Kidney (tissue), 14 donors: ENCODE data around the gene DPP10. TPM values are rescaled to one million over a fixed set of nuclear protein-coding genes. Genes with fewer than 3 reads are reported as not detected.

Experiments
- DNase-seq, 5 donors: peaks; one replicate each; pipeline ENCODE4 v3.0.0-alpha.2; 2013 to 2020
- FAIRE-seq: peaks from 2 replicates; lab custom pipeline; 2012; peaks lifted over from hg19 to GRCh38; lab: Jason Lieb, UNC
- H3K27ac ChIP-seq, 2 donors: one replicate each; pipeline ENCODE4 v1.7.0; 2013; ENCODE audit warnings: low read depth in 2 of 2, low read length in 2 of 2, inconsistent platforms in 1 of 2
- H3K27me3 ChIP-seq: one replicate; pipeline ENCODE4 v1.7.1; 2013; ENCODE audit warnings: low read length, inconsistent platforms; ENCODE audit not compliant: control insufficient read depth, insufficient read depth
- H3K36me3 ChIP-seq, 3 donors: one replicate each; pipeline versions ENCODE4 v1.7.0 to v1.7.1; 2013; ENCODE audit warnings: low read length in 3 of 3, control low read depth in 1 of 3, inconsistent platforms in 1 of 3; ENCODE audit not compliant: insufficient read depth in 3 of 3, control insufficient read depth in 2 of 3
- H3K4me1 ChIP-seq, 3 donors: one replicate each; pipeline versions ENCODE4 v1.7.0 to v1.7.1; 2013; ENCODE audit warnings: low read length in 3 of 3, inconsistent platforms in 1 of 3, low read depth in 1 of 3; ENCODE audit not compliant: control insufficient read depth in 2 of 3, insufficient read depth in 2 of 3
- H3K4me3 ChIP-seq, 3 donors: one replicate each; pipeline versions ENCODE4 v1.7.0 to v1.8.1; 2013; ENCODE audit warnings: low read length in 3 of 3, control low read depth in 1 of 3, inconsistent platforms in 1 of 3
- H3K9ac ChIP-seq, 3 donors: one replicate each; pipeline versions ENCODE4 v1.7.0 to v1.7.1; 2013; ENCODE audit warnings: low read length in 3 of 3, control low read depth in 1 of 3, inconsistent platforms in 1 of 3
- H3K9me3 ChIP-seq, 3 donors: one replicate each; pipeline versions ENCODE4 v1.7.0 to v1.7.1; 2013; ENCODE audit warnings: low read length in 3 of 3, control low read depth in 1 of 3, inconsistent platforms in 1 of 3; ENCODE audit not compliant: control insufficient read depth in 2 of 3, insufficient read depth in 1 of 3
- intact Hi-C: fragments of 100-400 bp; cut with DNase I; formaldehyde crosslinking; loops from one replicate; pipeline ENCODE4 v1.11.1; 2022
- polyA plus RNA-seq: library from polyadenylated mRNA; stranded (reverse); fragments of 350-450 nt; fragmentation: Illumina TruSeq; extraction: RNeasy Lipid Tissue Mini Kit (QIAGEN cat#74804); gene quantifications from one replicate; pipeline ENCODE4 v1.2.3, GENCODE V29; 2014; ENCODE audit warnings: low read depth, low replicate concordance; ENCODE audit not compliant: insufficient read depth
- total RNA-seq: library from RNA; stranded (reverse); fragmentation: NEBNext Ultra II Directional; extraction: Animal tissue kit (Norgen Biotek cat#: 25700); gene quantifications from one replicate; pipeline ENCODE4 v1.2.1, GENCODE V29; 2021
- TF ChIP-seq, protein P1 (sequence below): IDR thresholded peaks from 3 replicates; pipeline ENCODE4 v1.5.1; 2012; ENCODE audit warnings: mild to moderate bottlenecking, moderate library complexity, borderline replicate concordance; ENCODE audit not compliant: insufficient read depth; ENCODE audit errors: extremely low read depth
- donor health status: control.
- donor health status: control.
- donor health status: control.
- donor health status: control.
- donor health status: control.
- donor health status: DM: yes; HTN: yes; CAD: no.
- donor health status: Normal renal cell carcinoma (clear cell type).

Gene DPP10
- total and polyA plus RNA-seq, 2 donors from 2014 or later = 0.67 TPM; not detected in 1

DNA sequence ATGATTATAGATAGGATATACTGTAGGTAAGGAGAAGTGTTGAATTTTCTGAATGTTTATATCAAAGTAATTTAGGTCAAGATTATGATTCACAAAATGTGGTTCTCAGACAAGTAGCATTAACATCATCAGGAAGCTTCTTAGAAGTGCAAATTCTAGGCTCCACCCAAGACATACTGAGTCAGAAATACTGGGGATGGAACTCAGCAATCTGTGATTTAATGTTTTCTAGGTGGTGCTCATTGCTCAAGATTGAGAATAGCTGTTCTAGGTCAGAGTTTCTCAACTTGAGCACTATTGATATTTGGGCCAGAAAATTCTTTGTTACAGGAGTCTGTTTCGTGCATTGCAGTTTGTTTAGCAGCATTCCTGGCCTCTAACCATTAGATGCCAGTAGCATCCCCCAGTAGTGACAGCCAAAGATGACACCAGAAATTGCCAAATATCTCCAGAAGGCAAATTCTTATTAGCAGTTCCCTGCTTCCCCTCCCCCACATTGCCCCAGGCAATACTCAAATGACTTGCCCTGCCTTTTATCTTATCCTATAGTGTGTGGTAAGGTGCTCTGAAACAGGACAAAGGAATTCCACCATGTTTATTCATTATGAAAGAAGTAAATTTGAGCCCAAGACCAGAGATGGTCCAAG, 1001.2 kb downstream of the DPP10 start:
- TF ChIP-seq, protein P1, sequence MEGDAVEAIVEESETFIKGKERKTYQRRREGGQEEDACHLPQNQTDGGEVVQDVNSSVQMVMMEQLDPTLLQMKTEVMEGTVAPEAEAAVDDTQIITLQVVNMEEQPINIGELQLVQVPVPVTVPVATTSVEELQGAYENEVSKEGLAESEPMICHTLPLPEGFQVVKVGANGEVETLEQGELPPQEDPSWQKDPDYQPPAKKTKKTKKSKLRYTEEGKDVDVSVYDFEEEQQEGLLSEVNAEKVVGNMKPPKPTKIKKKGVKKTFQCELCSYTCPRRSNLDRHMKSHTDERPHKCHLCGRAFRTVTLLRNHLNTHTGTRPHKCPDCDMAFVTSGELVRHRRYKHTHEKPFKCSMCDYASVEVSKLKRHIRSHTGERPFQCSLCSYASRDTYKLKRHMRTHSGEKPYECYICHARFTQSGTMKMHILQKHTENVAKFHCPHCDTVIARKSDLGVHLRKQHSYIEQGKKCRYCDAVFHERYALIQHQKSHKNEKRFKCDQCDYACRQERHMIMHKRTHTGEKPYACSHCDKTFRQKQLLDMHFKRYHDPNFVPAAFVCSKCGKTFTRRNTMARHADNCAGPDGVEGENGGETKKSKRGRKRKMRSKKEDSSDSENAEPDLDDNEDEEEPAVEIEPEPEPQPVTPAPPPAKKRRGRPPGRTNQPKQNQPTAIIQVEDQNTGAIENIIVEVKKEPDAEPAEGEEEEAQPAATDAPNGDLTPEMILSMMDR = no peak
- Histone ChIP-seq H3K4me3 (no peak overlapping the region), H3K9ac (no peak overlapping the region), H3K27ac (no peak overlapping the region), H3K9me3 (no peaks in the 10 kb centered on the region), H3K4me1 (no peaks in the 10 kb centered on the region), H3K36me3 (no peaks in the 10 kb centered on the region), H3K27me3 (no peaks in the 10 kb centered on the region)
- intact Hi-C loops = no loop called here
- DNase-seq (no peak), FAIRE-seq (no peak)

DNA sequence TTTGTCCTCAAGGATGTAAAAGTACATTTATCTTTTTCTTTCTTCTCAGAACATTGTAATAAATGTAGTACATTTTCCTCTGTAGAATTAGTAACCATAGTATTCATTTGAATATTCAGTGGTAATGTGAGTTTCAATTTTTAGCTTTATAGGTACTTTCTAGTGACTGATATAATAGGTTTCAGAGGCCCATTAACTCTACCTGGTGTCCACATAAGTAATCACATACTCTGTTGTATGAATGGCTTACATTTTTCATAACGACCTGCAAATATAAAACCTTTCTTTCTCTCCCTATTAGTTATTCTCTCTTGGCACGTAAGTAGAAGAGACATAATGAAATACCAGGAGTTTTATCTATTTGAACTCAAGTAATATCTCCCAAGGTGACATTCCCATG, 1017.6 kb downstream of the DPP10 start:
- FAIRE-seq = no peak
- intact Hi-C loops = no loop called here
- H3K9ac ChIP-seq = no peak overlapping the region

DNA sequence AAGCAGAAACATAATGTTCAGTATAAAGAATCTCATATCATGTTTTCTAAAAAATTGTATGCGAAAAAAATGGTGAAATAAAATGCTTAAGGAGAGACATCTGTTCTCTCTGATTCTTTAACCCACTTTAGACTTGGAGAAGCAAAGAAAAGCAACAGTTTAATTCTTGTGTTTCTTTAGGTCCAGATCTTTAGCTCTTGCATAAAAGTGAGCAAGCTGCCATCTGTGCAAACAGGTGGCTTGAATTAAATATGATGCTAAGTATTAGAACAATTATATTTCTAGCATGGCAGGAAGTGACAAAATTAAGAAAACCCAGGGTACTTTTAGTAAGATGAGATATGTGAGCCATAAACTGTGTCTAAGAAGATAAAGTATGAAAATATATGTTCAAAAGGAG, 1038.3 kb downstream of the DPP10 start:
- Histone ChIP-seq H3K9me3 (no peaks in the 10 kb centered on the region), H3K36me3 (no peaks in the 10 kb centered on the region), H3K4me3 (no peak overlapping the region), H3K27me3 (no peaks in the 10 kb centered on the region), H3K9ac (no peak overlapping the region), H3K27ac (no peak overlapping the region), H3K4me1 (no peaks in the 10 kb centered on the region)
- intact Hi-C loops = no loop called here
- FAIRE-seq = no peak
- no peak for DNase-seq
- TF ChIP-seq, protein P1 = no peak

More for the DNA sequence above, 1017.6 kb downstream of the DPP10 start:
- Histone ChIP-seq H3K27ac (no peak overlapping the region), H3K9me3 (no peaks in the 10 kb centered on the region), H3K36me3 (no peaks in the 10 kb centered on the region), H3K27me3 (no peaks in the 10 kb centered on the region), H3K4me1 (no peaks in the 10 kb centered on the region), H3K4me3 (no peak overlapping the region)
- TF ChIP-seq, protein P1 = no peak
- DNase-seq = no peak

DNA sequence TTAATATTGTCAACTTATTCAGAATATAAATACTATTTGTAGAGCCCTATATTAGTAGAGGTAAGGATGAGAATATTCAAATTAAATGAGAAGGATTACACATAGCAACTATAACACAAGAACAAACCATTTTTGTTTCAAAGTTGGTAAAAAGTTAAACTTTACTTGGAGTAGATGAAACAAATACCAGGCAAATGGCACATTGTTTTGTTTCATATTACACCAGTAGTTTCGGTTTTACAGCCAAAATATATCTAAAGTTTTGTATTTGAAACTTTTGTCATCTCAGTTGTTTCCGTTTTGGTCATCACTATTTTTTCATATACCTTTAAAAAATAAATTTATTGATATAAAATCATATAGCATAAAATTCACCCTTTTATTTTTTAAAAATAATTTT, 1039.4 kb downstream of the DPP10 start:
- intact Hi-C loops = no loop called here

More for the DNA sequence above, 1039.4 kb downstream of the DPP10 start:
- Histone ChIP-seq H3K4me1 (no peaks in the 10 kb centered on the region), H3K27me3 (no peaks in the 10 kb centered on the region), H3K27ac (no peak overlapping the region), H3K9me3 (no peaks in the 10 kb centered on the region), H3K9ac (no peak overlapping the region), H3K4me3 (no peak overlapping the region), H3K36me3 (no peaks in the 10 kb centered on the region)
- FAIRE-seq (no peak), DNase-seq (no peak)
- TF ChIP-seq, protein P1 = no peak
